Measurements from ENCODE around the gene EVA1A.

EVA1A gene

GRCh38 chr2:75540994-75541393, 19.7 kb downstream of the EVA1A start:
- H2BK120ac ChIP-seq (ENCODE audit: low read depth, low read length) = no peak overlapping the region
- H3K18ac ChIP-seq (ENCODE audit: low read depth in 1 of 2, low read length in 2 of 2) = no peak overlapping the region
- no peaks in the 10 kb centered on the region for H3K27me3 ChIP-seq (ENCODE audit: control insufficient read depth in 1 of 2, insufficient read depth in 1 of 2, low read length in 2 of 2)
- no peak overlapping the region for H3K27ac ChIP-seq (ENCODE audit: low read length, poor library complexity, severe bottlenecking)
- H3K4me2 ChIP-seq (ENCODE audit: low read length, poor library complexity, severe bottlenecking) = no peak overlapping the region
- no peak overlapping the region for H2BK15ac ChIP-seq (ENCODE audit: low read depth, poor library complexity, severe bottlenecking)
- H3K23ac ChIP-seq (ENCODE audit: low read length in 2 of 2) = no peak overlapping the region
- H3K4me1 ChIP-seq (ENCODE audit: control insufficient read depth, insufficient read depth, low read depth, low read length) = peaks cover 3% of the 10 kb centered on the region
- H3K36me3 ChIP-seq (ENCODE audit: control insufficient read depth in 1 of 2, insufficient read depth in 2 of 2, low read depth in 1 of 2, low read length in 2 of 2) = peaks cover 6 to 15% of the 10 kb centered on the region in 2 experiments
- no peak overlapping the region for H4K91ac ChIP-seq (ENCODE audit: low read length)
- H2AFZ ChIP-seq (ENCODE audit: low read depth, low read length) = no peak overlapping the region
- H2BK12ac ChIP-seq (ENCODE audit: low read length in 2 of 2) = no peak overlapping the region
- no peak overlapping the region for H3K9ac ChIP-seq (ENCODE audit: low read length)
- no peak overlapping the region for H3K4me3 ChIP-seq (ENCODE audit: insufficient read depth in 1 of 2, low read depth in 1 of 2, low read length in 2 of 2)
- DNase-seq = no peak
- WGBS = 93% methylated on average over 4 of the region's 4 CpGs
- H2BK5ac ChIP-seq (ENCODE audit: low read depth, low read length, poor library complexity, severe bottlenecking) = no peak overlapping the region
- H3K4ac ChIP-seq (ENCODE audit: low read depth in 1 of 2, low read length in 2 of 2) = peak overlapping the region in 1 of 2 experiments; percentile 54
- H3K79me1 ChIP-seq (replicated peaks; ENCODE audit: low read length, poor library complexity, severe bottlenecking) = peaks cover 26% of the 10 kb centered on the region
- H4K8ac ChIP-seq (ENCODE audit: low read length) = no peak overlapping the region
- H2AK5ac ChIP-seq (ENCODE audit: low read length, severe bottlenecking) = no peak overlapping the region
- no peak overlapping the region for H3K14ac ChIP-seq (ENCODE audit: low read length in 2 of 2)
- no peaks in the 10 kb centered on the region for H3K9me3 ChIP-seq (ENCODE audit: control insufficient read depth, low read length)

DNA sequence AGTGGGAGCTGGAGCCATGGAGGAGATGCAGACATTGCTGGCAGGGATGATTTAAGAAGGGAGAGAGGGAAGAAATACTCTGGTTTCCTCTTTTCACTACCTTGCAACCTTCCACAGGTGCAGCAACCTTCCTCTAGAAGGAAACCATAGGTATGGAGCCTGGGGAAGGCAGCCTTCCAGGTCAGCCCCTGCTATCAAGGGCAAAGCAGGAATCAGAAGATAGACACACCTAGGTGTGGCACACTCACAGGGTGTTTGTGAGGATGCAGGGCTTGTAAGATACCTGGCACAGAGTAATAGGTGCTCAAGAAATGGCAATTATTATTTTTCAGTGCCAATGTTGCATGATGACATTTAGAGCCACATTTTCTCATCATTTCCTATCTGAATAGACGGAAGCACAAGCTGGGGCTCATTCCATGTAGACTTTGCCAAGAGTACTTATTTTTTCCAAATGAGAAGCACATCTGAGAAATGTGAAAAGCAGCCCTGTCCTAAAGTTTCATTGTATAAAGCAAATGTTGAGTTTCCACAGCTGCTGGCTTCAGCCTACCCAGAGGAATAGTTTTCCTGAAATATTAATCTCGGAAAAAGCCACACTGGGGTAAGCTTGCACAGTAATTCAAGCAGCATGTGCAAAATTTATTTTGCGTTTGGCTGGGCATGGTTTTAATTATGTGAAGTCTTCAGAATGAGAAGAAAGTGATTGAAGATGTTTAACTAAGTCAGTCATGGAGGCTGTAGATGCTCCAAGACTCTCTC, 20.6 kb downstream of the EVA1A start:
- no peak overlapping the region for H3K4ac ChIP-seq (ENCODE audit: low read depth in 1 of 2, low read length in 2 of 2)
- no peak overlapping the region for H2BK12ac ChIP-seq (ENCODE audit: low read length in 2 of 2)
- H3K9me3 ChIP-seq (ENCODE audit: control insufficient read depth, low read length) = no peaks in the 10 kb centered on the region
- no peaks in the 10 kb centered on the region for H3K27me3 ChIP-seq (ENCODE audit: control insufficient read depth in 1 of 2, insufficient read depth in 1 of 2, low read length in 2 of 2)
- H3K79me1 ChIP-seq (replicated peaks; ENCODE audit: low read length, poor library complexity, severe bottlenecking) = peaks cover 26% of the 10 kb centered on the region
- WGBS = 93% methylated on average over 3 of the region's 3 CpGs
- DNase-seq = no peak
- H3K4me3 ChIP-seq (ENCODE audit: insufficient read depth in 1 of 2, low read depth in 1 of 2, low read length in 2 of 2) = peak overlapping the region in 1 of 2 experiments; percentile 26
- H3K27ac ChIP-seq (ENCODE audit: low read length, poor library complexity, severe bottlenecking) = no peak overlapping the region
- H3K9ac ChIP-seq (ENCODE audit: low read length) = peak overlapping the region; percentile 51
- H3K23ac ChIP-seq (ENCODE audit: low read length in 2 of 2) = no peak overlapping the region
- no peaks in the 10 kb centered on the region for H3K4me1 ChIP-seq (ENCODE audit: control insufficient read depth, insufficient read depth, low read depth, low read length)
- no peak overlapping the region for H2AFZ ChIP-seq (ENCODE audit: low read depth, low read length)
- no peak overlapping the region for H3K18ac ChIP-seq (ENCODE audit: low read depth in 1 of 2, low read length in 2 of 2)
- H3K36me3 ChIP-seq (ENCODE audit: control insufficient read depth in 1 of 2, insufficient read depth in 2 of 2, low read depth in 1 of 2, low read length in 2 of 2) = peaks cover 6 to 15% of the 10 kb centered on the region in 2 experiments
- H2AK5ac ChIP-seq (ENCODE audit: low read length, severe bottlenecking) = no peak overlapping the region
- H2BK5ac ChIP-seq (ENCODE audit: low read depth, low read length, poor library complexity, severe bottlenecking) = no peak overlapping the region
- no peak overlapping the region for H3K4me2 ChIP-seq (ENCODE audit: low read length, poor library complexity, severe bottlenecking)
- no peak overlapping the region for H4K91ac ChIP-seq (ENCODE audit: low read length)
- H2BK15ac ChIP-seq (ENCODE audit: low read depth, poor library complexity, severe bottlenecking) = no peak overlapping the region
- H3K14ac ChIP-seq (ENCODE audit: low read length in 2 of 2) = no peak overlapping the region
- no peak overlapping the region for H4K8ac ChIP-seq (ENCODE audit: low read length)
- no peak overlapping the region for H2BK120ac ChIP-seq (ENCODE audit: low read depth, low read length)

- Histone ChIP-seq H2BK15ac (ENCODE audit: low read depth, poor library complexity, severe bottlenecking) (no peak overlapping the region), H2AFZ (ENCODE audit: low read depth, low read length) (no peak overlapping the region), H2BK12ac (ENCODE audit: low read length in 2 of 2) (no peak overlapping the region), H3K18ac (ENCODE audit: low read depth in 1 of 2, low read length in 2 of 2) (no peak overlapping the region), H3K14ac (ENCODE audit: low read length in 2 of 2) (no peak overlapping the region), H3K27me3 (ENCODE audit: control insufficient read depth in 1 of 2, insufficient read depth in 1 of 2, low read length in 2 of 2) (no peaks in the 10 kb centered on the region), H3K9ac (ENCODE audit: low read length) (no peak overlapping the region), H3K4me2 (ENCODE audit: low read length, poor library complexity, severe bottlenecking) (no peak overlapping the region), H2AK5ac (ENCODE audit: low read length, severe bottlenecking) (no peak overlapping the region), H3K23ac (ENCODE audit: low read length in 2 of 2) (no peak overlapping the region), H2BK120ac (ENCODE audit: low read depth, low read length) (no peak overlapping the region), H3K79me1 (replicated peaks; ENCODE audit: low read length, poor library complexity, severe bottlenecking) (peaks cover 26% of the 10 kb centered on the region), H4K91ac (ENCODE audit: low read length) (no peak overlapping the region), H3K9me3 (ENCODE audit: control insufficient read depth, low read length) (no peaks in the 10 kb centered on the region), H2BK5ac (ENCODE audit: low read depth, low read length, poor library complexity, severe bottlenecking) (no peak overlapping the region), H3K27ac (ENCODE audit: low read length, poor library complexity, severe bottlenecking) (no peak overlapping the region), H3K4ac (ENCODE audit: low read depth in 1 of 2, low read length in 2 of 2) (no peak overlapping the region), H3K4me1 (ENCODE audit: control insufficient read depth, insufficient read depth, low read depth, low read length) (no peaks in the 10 kb centered on the region), H4K8ac (ENCODE audit: low read length) (no peak overlapping the region), H3K4me3 (ENCODE audit: insufficient read depth in 1 of 2, low read depth in 1 of 2, low read length in 2 of 2) (no peak overlapping the region), H3K36me3 (ENCODE audit: control insufficient read depth in 1 of 2, insufficient read depth in 2 of 2, low read depth in 1 of 2, low read length in 2 of 2) (peaks cover 6 to 15% of the 10 kb centered on the region in 2 experiments)
- DNase-seq = no peak
- WGBS = 93% methylated on average over 3 of the region's 6 CpGs
Observed at GRCh38 chr2:75538521-75539490, 21.9 kb downstream of the EVA1A start.

GRCh38 chr2:75537658-75538057, 23.1 kb downstream of the EVA1A start:
- Histone ChIP-seq H3K4me2 (ENCODE audit: low read length, poor library complexity, severe bottlenecking) (no peak overlapping the region), H2BK12ac (ENCODE audit: low read length in 2 of 2) (no peak overlapping the region)
- 100% methylated on average over 3 of the region's 3 CpGs for WGBS

More at GRCh38 chr2:75537658-75538057, 23.1 kb downstream of the EVA1A start:
- no peak overlapping the region for H2BK15ac ChIP-seq (ENCODE audit: low read depth, poor library complexity, severe bottlenecking)
- H3K14ac ChIP-seq (ENCODE audit: low read length in 2 of 2) = no peak overlapping the region
- no peak for DNase-seq
- H3K4ac ChIP-seq (ENCODE audit: low read depth in 1 of 2, low read length in 2 of 2) = no peak overlapping the region
- H3K27me3 ChIP-seq (ENCODE audit: control insufficient read depth in 1 of 2, insufficient read depth in 1 of 2, low read length in 2 of 2) = no peaks in the 10 kb centered on the region
- no peak overlapping the region for H2AK5ac ChIP-seq (ENCODE audit: low read length, severe bottlenecking)
- H3K9ac ChIP-seq (ENCODE audit: low read length) = no peak overlapping the region
- no peaks in the 10 kb centered on the region for H3K4me1 ChIP-seq (ENCODE audit: control insufficient read depth, insufficient read depth, low read depth, low read length)
- no peak overlapping the region for H2AFZ ChIP-seq (ENCODE audit: low read depth, low read length)
- no peak overlapping the region for H3K23ac ChIP-seq (ENCODE audit: low read length in 2 of 2)
- no peak overlapping the region for H3K4me3 ChIP-seq (ENCODE audit: insufficient read depth in 1 of 2, low read depth in 1 of 2, low read length in 2 of 2)
- no peak overlapping the region for H2BK5ac ChIP-seq (ENCODE audit: low read depth, low read length, poor library complexity, severe bottlenecking)
- H4K91ac ChIP-seq (ENCODE audit: low read length) = no peak overlapping the region
- H3K18ac ChIP-seq (ENCODE audit: low read depth in 1 of 2, low read length in 2 of 2) = no peak overlapping the region
- H3K27ac ChIP-seq (ENCODE audit: low read length, poor library complexity, severe bottlenecking) = no peak overlapping the region
- no peak overlapping the region for H4K8ac ChIP-seq (ENCODE audit: low read length)
- no peak overlapping the region for H2BK120ac ChIP-seq (ENCODE audit: low read depth, low read length)
- H3K9me3 ChIP-seq (ENCODE audit: control insufficient read depth, low read length) = no peaks in the 10 kb centered on the region
- H3K36me3 ChIP-seq (ENCODE audit: control insufficient read depth in 1 of 2, insufficient read depth in 2 of 2, low read depth in 1 of 2, low read length in 2 of 2) = peaks cover 6 to 15% of the 10 kb centered on the region in 2 experiments
- H3K79me1 ChIP-seq (replicated peaks; ENCODE audit: low read length, poor library complexity, severe bottlenecking) = peaks cover 17% of the 10 kb centered on the region
